ENCODE measurements around the gene AP2A1.

DNA sequence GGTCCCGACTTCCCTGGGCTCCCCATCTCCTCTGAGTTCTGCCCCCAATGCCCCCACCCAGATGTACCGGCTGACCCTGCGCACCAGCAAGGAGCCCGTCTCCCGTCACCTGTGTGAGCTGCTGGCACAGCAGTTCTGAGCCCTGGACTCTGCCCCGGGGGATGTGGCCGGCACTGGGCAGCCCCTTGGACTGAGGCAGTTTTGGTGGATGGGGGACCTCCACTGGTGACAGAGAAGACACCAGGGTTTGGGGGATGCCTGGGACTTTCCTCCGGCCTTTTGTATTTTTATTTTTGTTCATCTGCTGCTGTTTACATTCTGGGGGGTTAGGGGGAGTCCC is 39.8 kb downstream of the AP2A1 start:
- TF ChIP-seq POLR2A (IDR thresholded peaks at IDR 0.05), result no peak
- TF ChIP-seq, protein P1, sequence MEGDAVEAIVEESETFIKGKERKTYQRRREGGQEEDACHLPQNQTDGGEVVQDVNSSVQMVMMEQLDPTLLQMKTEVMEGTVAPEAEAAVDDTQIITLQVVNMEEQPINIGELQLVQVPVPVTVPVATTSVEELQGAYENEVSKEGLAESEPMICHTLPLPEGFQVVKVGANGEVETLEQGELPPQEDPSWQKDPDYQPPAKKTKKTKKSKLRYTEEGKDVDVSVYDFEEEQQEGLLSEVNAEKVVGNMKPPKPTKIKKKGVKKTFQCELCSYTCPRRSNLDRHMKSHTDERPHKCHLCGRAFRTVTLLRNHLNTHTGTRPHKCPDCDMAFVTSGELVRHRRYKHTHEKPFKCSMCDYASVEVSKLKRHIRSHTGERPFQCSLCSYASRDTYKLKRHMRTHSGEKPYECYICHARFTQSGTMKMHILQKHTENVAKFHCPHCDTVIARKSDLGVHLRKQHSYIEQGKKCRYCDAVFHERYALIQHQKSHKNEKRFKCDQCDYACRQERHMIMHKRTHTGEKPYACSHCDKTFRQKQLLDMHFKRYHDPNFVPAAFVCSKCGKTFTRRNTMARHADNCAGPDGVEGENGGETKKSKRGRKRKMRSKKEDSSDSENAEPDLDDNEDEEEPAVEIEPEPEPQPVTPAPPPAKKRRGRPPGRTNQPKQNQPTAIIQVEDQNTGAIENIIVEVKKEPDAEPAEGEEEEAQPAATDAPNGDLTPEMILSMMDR (IDR thresholded peaks at IDR 0.05 in 4 of 5, conservative IDR thresholded peaks at IDR 0.05 in 1 of 5), result no peak
